K562 (cell line): ENCODE measurements around the gene HCN3. TPM values are rescaled to one million over a fixed set of nuclear protein-coding genes. Genes with fewer than 3 reads are reported as not detected.

Source experiments
- ARID4B ChIP-seq: sonication (generic); formaldehyde crosslinking; IDR thresholded peaks from 2 replicates; pipeline ENCODE4 v1.8.0; 2022; ENCODE audit warnings: mild to moderate bottlenecking, missing genetic modification reagents
- C11orf30 ChIP-seq: fragments of 450-650 bp; IDR thresholded peaks from 2 replicates; pipeline ENCODE4 v1.6.1; 2016; ENCODE audit warnings: low read depth, mild to moderate bottlenecking
- CTBP1 ChIP-seq: fragments of 450-650 bp; IDR thresholded peaks from 2 replicates; pipeline ENCODE4 v1.6.1; 2016; ENCODE audit warnings: borderline replicate concordance
- MTA1 ChIP-seq: fragments of 450-650 bp; IDR thresholded peaks from 2 replicates; pipeline ENCODE4 v1.6.1; 2017; ENCODE audit warnings: borderline replicate concordance
- POLR2AphosphoS2 ChIP-seq: IDR thresholded peaks from 2 replicates; pipeline ENCODE4 v1.6.1; 2012; ENCODE audit warnings: low read length, improper control_type of control experiment
- SMAD2 ChIP-seq: fragments of 150-350 bp; IDR thresholded peaks from 2 replicates; pipeline ENCODE4 v1.6.1; 2014; ENCODE audit warnings: low read depth, mild to moderate bottlenecking, low read length
- TAF7 ChIP-seq: fragments of 450-650 bp; IDR thresholded peaks from 2 replicates; pipeline ENCODE4 v1.6.1; 2016; ENCODE audit warnings: missing genetic modification characterization, missing compliant biosample characterization
- TEAD4 ChIP-seq, 2 experiments: sonication (generic) in 1 of 2; formaldehyde crosslinking in 1 of 2; IDR thresholded peaks; 2 replicates each; pipeline versions ENCODE4 v1.6.1 to v1.8.0; 2012 to 2022; ENCODE audit warnings: borderline replicate concordance in 1 of 2, inconsistent platforms in 1 of 2, low read length in 1 of 2, mild to moderate bottlenecking in 1 of 2, missing genetic modification reagents in 1 of 2
- ZFX ChIP-seq: sonication (generic); formaldehyde crosslinking; IDR thresholded peaks from 2 replicates; pipeline ENCODE4 v1.8.0; 2022; ENCODE audit warnings: mild to moderate bottlenecking, missing genetic modification reagents, moderate library complexity
- ZNF778 ChIP-seq: fragments of 450-650 bp; formaldehyde crosslinking; IDR thresholded peaks from 2 replicates; pipeline ENCODE4 v1.4.0; 2020; ENCODE audit warnings: mild to moderate bottlenecking, moderate library complexity
- polyA plus RNA-seq, 8 experiments: library from polyadenylated mRNA; depleted of rRNA in 4 of 8; stranded (reverse) in 5 of 8; unstranded in 3 of 8; fragments of >200 nt; fragmentation: Nextera tagmentation in 2 of 8; fragmentation: Illumina TruSeq in 1 of 8; extraction: Ambion mirVana in 2 of 8; extraction: Trizol in 1 of 8; gene quantifications; 2 replicates each; pipeline versions ENCODE4 v1.2.1 to v1.2.3, GENCODE V29; 2011 to 2014; ENCODE audit warnings: inconsistent platforms in 1 of 8, missing spikeins in 1 of 8
- total RNA-seq, 7 experiments: library from RNA; depleted of rRNA in 6 of 7; stranded (reverse); fragments of >200 nt in 6 of 7; fragmentation: Illumina TruSeq in 2 of 7; extraction: Trizol in 2 of 7; gene quantifications; 2 replicates each; pipeline versions ENCODE4 v1.2.1 to v1.2.3, GENCODE V29; 2011 to 2021; ENCODE audit warnings: low replicate concordance in 1 of 7
- TF ChIP-seq, protein P1 (sequence below): sonication (generic); formaldehyde crosslinking; IDR thresholded peaks from 2 replicates; pipeline ENCODE4 v1.8.0; 2022; ENCODE audit warnings: mild to moderate bottlenecking, missing genetic modification reagents
- TF ChIP-seq, protein P2 (sequence below), 2 experiments: fragments of 450-650 bp in 1 of 2; sonication (generic) in 1 of 2; formaldehyde crosslinking in 1 of 2; IDR thresholded peaks; 2 replicates each; pipeline versions ENCODE4 v1.7.1 to v1.9.0; 2016 to 2022; ENCODE audit warnings: inconsistent platforms in 1 of 2, mild to moderate bottlenecking in 1 of 2, missing genetic modification reagents in 1 of 2

Gene HCN3
- total and polyA plus RNA-seq, 9 of the 15 experiments (the other 6 are each of a cell fraction or from before 2014, with no cell fraction given), result 0.91 to 9.7 (median 3.9) TPM

DNA sequence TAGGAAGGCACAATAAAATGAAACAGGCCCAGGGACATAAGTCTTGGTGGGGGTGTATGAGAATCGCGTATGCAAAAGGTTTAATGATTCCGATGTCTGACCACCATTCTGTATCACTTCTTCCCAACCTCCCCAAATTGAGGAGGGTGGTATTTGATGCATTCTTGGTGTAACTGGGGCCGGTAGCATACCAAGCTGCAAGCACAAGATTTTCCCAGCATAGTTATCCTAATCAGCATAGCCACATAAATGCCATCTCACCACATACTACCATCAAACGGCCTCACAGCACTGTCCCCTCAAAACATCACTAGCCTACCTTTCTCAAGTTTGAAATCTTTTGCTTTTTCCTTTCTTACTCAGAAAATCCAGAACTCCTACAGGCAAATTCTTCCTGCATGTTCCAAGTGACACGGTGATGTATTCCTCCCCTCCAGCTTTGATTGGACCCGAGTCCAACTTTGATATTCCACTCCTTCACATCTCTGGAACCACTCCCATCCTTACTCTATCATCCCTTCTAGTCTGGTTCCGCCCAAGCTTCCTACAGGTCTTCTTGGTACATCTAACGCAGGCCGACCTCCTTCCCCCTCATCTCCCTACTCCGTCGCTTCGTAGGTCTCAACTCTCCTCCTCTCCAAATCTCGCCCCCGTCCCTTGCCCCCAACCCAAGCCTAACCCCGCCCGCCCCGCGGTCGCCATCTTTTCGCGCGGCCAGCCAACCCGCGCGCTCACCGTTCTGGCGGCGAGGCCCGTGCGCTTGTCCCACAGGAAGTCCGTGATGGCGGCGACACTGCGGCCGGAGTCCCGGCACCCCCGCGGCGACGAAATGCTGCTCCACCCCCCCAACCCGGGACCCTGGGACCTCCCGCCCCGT, 4.6 kb upstream of the HCN3 start (continued):
- TF ChIP-seq TEAD4 (IDR thresholded peaks at IDR 0.05; ENCODE audit: low read length) (0 out of 2 replicates have a peak, but pooled peaks have one; percentile 6), TEAD4 (CRISPR knock-in tag; IDR thresholded peaks at IDR 0.05; ENCODE audit: borderline replicate concordance) (no peak), TAF7 (tag) (no peak), C11orf30 (peak; percentile 66; the same call in 1 of the 2 replicates), ZFX (CRISPR knock-in tag) (peak; percentile 50), SMAD2 (no peak), ZNF778 (CRISPR knock-in tag) (no peak), ARID4B (CRISPR knock-in tag) (peak; percentile 22; the same call in 1 of the 2 replicates), CTBP1 (0 out of 2 replicates have a peak, but pooled peaks have one; percentile 5), MTA1 (peak; percentile 26; the same call in 1 of the 2 replicates), POLR2AphosphoS2 (no peak)
- TF ChIP-seq, protein P1, sequence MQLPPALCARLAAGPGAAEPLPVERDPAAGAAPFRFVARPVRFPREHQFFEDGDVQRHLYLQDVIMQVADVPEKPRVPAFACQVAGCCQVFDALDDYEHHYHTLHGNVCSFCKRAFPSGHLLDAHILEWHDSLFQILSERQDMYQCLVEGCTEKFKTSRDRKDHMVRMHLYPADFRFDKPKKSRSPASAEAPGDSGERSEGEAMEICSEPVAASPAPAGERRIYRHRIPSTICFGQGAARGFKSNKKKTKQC (CRISPR knock-in tag), result no peak
- TF ChIP-seq, protein P2, sequence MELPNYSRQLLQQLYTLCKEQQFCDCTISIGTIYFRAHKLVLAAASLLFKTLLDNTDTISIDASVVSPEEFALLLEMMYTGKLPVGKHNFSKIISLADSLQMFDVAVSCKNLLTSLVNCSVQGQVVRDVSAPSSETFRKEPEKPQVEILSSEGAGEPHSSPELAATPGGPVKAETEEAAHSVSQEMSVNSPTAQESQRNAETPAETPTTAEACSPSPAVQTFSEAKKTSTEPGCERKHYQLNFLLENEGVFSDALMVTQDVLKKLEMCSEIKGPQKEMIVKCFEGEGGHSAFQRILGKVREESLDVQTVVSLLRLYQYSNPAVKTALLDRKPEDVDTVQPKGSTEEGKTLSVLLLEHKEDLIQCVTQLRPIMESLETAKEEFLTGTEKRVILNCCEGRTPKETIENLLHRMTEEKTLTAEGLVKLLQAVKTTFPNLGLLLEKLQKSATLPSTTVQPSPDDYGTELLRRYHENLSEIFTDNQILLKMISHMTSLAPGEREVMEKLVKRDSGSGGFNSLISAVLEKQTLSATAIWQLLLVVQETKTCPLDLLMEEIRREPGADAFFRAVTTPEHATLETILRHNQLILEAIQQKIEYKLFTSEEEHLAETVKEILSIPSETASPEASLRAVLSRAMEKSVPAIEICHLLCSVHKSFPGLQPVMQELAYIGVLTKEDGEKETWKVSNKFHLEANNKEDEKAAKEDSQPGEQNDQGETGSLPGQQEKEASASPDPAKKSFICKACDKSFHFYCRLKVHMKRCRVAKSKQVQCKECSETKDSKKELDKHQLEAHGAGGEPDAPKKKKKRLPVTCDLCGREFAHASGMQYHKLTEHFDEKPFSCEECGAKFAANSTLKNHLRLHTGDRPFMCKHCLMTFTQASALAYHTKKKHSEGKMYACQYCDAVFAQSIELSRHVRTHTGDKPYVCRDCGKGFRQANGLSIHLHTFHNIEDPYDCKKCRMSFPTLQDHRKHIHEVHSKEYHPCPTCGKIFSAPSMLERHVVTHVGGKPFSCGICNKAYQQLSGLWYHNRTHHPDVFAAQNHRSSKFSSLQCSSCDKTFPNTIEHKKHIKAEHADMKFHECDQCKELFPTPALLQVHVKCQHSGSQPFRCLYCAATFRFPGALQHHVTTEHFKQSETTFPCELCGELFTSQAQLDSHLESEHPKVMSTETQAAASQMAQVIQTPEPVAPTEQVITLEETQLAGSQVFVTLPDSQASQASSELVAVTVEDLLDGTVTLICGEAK (IDR thresholded peaks at IDR 0.05), result peak; percentile 59; the same call in 1 of the 2 replicates
- TF ChIP-seq, protein P2 (CRISPR knock-in tag; IDR thresholded peaks at IDR 0.05), result no peak
